ENCODE results near the gene XXYLT1. TPM values are rescaled to one million over a fixed set of nuclear protein-coding genes. Genes with fewer than 3 reads are reported as not detected.

The XXYLT1 gene
- total and polyA plus RNA-seq, 9 of the 15 experiments (the other 6 are each of a cell fraction or from before 2014, with no cell fraction given): 1.9 to 18.9 (median 15.0) TPM

GRCh38 chr3:195150181-195151118 is 120.5 kb downstream of the XXYLT1 start (continued):
- TF ChIP-seq MGA (IDR thresholded peaks at IDR 0.05) (peak; percentile 86), RREB1 (CRISPR knock-in tag; IDR thresholded peaks at IDR 0.05) (no peak; the same call in 1 of the 2 replicates), ZNF398 (CRISPR knock-in tag; IDR thresholded peaks at IDR 0.05) (no peak), ZNF212 (CRISPR knock-in tag; IDR thresholded peaks at IDR 0.05) (no peak), ZNF584 (CRISPR knock-in tag; IDR thresholded peaks at IDR 0.05; ENCODE audit: low read depth) (no peak), RFX1 (IDR thresholded peaks at IDR 0.05) (no peak)

Measured in K562 (cell line).